K562 (cell line): ENCODE data around the gene YBEY.

Experiments used
- ERF ChIP-seq: fragments of 450-650 bp; formaldehyde crosslinking; IDR thresholded peaks from 2 replicates; pipeline ENCODE4 v1.4.0; 2020; ENCODE audit warnings: mild to moderate bottlenecking, mixed read lengths
- JUND ChIP-seq, 2 experiments: IDR thresholded peaks; 2 replicates in 1 of 2; 3 replicates in 1 of 2; pipeline ENCODE4 v1.6.1; 2011; ENCODE audit warnings: borderline replicate concordance in 2 of 2, low read depth in 2 of 2, low read length in 2 of 2, improper control_type of control experiment in 1 of 2, missing biosample characterization in 1 of 2, missing genetic modification characterization in 1 of 2, missing genetic modification reagents in 1 of 2
- TF ChIP-seq, protein P1 (sequence below): fragments of 250-450 bp; sonication (Bioruptor Pico); IDR thresholded peaks from 2 replicates; pipeline ENCODE4 v1.5.0; 2022; ENCODE audit warnings: mild to moderate bottlenecking
- TF ChIP-seq, protein P2 (sequence below), 2 experiments: fragments of 450-650 bp in 1 of 2; IDR thresholded peaks; 2 replicates each; pipeline ENCODE4 v1.6.1; 2011 to 2017; ENCODE audit warnings: low read depth in 2 of 2, antibody characterized with exemption in 1 of 2, borderline replicate concordance in 1 of 2, low read length in 1 of 2, mild to moderate bottlenecking in 1 of 2, mixed read lengths in 1 of 2; ENCODE audit not compliant: control insufficient read depth in 1 of 2

DNA sequence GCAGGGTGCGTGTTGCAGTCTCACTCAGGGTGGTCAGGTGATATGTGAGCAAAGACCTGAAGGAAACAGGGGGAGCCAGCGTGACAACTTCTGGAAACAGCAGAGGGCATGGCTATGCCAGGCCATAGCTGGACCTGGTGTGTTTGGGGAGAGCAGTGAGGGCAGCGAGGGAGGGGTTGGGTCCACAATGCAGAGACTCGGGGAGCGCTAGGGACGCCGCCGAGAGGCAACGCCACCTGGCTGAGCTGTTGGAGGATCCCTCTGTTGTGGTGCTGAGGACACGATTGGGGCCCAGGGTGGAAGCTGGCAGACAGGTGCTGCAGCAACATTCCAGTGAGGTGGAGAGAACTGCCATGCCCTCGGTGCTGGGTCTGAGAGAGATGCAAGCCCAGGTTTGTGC lies 31.0 kb upstream of the YBEY start:
- TF ChIP-seq, protein P1, sequence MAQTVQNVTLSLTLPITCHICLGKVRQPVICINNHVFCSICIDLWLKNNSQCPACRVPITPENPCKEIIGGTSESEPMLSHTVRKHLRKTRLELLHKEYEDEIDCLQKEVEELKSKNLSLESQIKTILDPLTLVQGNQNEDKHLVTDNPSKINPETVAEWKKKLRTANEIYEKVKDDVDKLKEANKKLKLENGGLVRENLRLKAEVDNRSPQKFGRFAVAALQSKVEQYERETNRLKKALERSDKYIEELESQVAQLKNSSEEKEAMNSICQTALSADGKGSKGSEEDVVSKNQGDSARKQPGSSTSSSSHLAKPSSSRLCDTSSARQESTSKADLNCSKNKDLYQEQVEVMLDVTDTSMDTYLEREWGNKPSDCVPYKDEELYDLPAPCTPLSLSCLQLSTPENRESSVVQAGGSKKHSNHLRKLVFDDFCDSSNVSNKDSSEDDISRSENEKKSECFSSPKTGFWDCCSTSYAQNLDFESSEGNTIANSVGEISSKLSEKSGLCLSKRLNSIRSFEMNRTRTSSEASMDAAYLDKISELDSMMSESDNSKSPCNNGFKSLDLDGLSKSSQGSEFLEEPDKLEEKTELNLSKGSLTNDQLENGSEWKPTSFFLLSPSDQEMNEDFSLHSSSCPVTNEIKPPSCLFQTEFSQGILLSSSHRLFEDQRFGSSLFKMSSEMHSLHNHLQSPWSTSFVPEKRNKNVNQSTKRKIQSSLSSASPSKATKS (CRISPR knock-in tag): no peak
- TF ChIP-seq, protein P2, sequence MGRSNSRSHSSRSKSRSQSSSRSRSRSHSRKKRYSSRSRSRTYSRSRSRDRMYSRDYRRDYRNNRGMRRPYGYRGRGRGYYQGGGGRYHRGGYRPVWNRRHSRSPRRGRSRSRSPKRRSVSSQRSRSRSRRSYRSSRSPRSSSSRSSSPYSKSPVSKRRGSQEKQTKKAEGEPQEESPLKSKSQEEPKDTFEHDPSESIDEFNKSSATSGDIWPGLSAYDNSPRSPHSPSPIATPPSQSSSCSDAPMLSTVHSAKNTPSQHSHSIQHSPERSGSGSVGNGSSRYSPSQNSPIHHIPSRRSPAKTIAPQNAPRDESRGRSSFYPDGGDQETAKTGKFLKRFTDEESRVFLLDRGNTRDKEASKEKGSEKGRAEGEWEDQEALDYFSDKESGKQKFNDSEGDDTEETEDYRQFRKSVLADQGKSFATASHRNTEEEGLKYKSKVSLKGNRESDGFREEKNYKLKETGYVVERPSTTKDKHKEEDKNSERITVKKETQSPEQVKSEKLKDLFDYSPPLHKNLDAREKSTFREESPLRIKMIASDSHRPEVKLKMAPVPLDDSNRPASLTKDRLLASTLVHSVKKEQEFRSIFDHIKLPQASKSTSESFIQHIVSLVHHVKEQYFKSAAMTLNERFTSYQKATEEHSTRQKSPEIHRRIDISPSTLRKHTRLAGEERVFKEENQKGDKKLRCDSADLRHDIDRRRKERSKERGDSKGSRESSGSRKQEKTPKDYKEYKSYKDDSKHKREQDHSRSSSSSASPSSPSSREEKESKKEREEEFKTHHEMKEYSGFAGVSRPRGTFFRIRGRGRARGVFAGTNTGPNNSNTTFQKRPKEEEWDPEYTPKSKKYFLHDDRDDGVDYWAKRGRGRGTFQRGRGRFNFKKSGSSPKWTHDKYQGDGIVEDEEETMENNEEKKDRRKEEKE (IDR thresholded peaks at IDR 0.05; ENCODE audit: borderline replicate concordance in 1 of 2, control insufficient read depth in 1 of 2, low read depth in 2 of 2, low read length in 1 of 2): no peak
- no peak for TF ChIP-seq ERF (CRISPR knock-in tag)
- no peak for TF ChIP-seq JUND (IDR thresholded peaks at IDR 0.05; ENCODE audit: borderline replicate concordance, low read depth, low read length)
- TF ChIP-seq JUND (tag; IDR thresholded peaks at IDR 0.05; ENCODE audit: borderline replicate concordance, low read depth, low read length): no peak
